Measurements from ENCODE around the gene RHBG.

RHBG gene

DNA sequence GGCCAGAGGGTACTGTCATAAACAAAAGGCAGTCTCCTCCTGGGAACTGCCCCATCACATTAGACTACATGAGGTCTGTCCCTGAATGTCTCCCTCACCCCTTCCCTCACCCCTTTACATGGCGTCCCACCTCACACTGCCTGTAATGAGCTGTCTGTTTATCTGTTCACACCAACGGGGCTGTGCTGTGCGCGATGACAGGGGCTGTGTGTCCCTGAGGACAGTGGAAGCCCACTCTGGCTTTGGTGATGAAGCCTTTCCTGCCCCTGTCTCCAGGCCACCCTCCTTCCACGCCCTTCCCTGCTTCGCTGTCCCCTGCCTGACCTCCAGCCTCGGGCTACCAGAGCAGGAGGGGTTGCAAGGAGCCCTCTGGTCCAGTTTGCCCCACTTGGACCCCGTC lies 22.7 kb downstream of the RHBG start:
- no peak for DNase-seq (ENCODE audit: low spot score)
- no peak overlapping the region for H3K4me3 ChIP-seq
- TF ChIP-seq, protein P1, sequence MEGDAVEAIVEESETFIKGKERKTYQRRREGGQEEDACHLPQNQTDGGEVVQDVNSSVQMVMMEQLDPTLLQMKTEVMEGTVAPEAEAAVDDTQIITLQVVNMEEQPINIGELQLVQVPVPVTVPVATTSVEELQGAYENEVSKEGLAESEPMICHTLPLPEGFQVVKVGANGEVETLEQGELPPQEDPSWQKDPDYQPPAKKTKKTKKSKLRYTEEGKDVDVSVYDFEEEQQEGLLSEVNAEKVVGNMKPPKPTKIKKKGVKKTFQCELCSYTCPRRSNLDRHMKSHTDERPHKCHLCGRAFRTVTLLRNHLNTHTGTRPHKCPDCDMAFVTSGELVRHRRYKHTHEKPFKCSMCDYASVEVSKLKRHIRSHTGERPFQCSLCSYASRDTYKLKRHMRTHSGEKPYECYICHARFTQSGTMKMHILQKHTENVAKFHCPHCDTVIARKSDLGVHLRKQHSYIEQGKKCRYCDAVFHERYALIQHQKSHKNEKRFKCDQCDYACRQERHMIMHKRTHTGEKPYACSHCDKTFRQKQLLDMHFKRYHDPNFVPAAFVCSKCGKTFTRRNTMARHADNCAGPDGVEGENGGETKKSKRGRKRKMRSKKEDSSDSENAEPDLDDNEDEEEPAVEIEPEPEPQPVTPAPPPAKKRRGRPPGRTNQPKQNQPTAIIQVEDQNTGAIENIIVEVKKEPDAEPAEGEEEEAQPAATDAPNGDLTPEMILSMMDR (IDR thresholded peaks at IDR 0.05), result no peak
- no peak overlapping the region for H3K27ac ChIP-seq

DNA sequence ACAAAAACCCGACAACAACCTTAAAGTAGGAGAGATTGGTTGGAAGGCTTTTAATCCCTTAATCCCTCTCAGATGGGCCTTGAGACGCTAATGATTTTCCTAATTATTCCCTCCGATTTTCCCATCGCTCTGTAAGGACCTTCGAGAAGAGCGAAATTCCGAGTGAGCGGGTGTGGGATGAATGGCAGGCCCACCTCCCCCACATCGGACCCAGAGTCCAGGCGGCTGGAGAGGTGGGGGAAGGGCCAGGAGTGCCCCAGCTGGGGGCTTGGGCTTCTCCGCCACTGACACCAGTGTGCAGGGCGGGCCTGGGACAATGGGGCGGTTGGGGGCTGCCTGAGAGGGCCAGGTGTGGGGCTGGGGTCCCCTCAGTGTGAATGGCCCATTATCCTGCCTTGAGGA lies 23.4 kb downstream of the RHBG start:
- TF ChIP-seq, protein P1 (IDR thresholded peaks at IDR 0.05), result no peak

GRCh38 chr1:156393095-156393494 lies 24.1 kb downstream of the RHBG start:
- TF ChIP-seq, protein P1 (IDR thresholded peaks at IDR 0.05), result no peak
- no peak for DNase-seq (ENCODE audit: low spot score)
- no peak overlapping the region for H3K27ac ChIP-seq
- no peak overlapping the region for H3K4me3 ChIP-seq

More for the DNA sequence above, 23.4 kb downstream of the RHBG start:
- no peak for DNase-seq (ENCODE audit: low spot score)
- Histone ChIP-seq H3K4me3 (no peak overlapping the region), H3K27ac (no peak overlapping the region)

- no peak overlapping the region for H3K27ac ChIP-seq
- no peak overlapping the region for H3K4me3 ChIP-seq
- DNase-seq (ENCODE audit: low spot score), result no peak
- TF ChIP-seq, protein P1 (IDR thresholded peaks at IDR 0.05), result no peak
Observed at GRCh38 chr1:156394082-156394481, 25.1 kb downstream of the RHBG start.

GRCh38 chr1:156394835-156395461 lies 25.9 kb downstream of the RHBG start:
- no peak for DNase-seq (ENCODE audit: low spot score)
- Histone ChIP-seq H3K4me3 (no peak overlapping the region), H3K27ac (no peak overlapping the region)
- TF ChIP-seq, protein P1 (IDR thresholded peaks at IDR 0.05), result no peak

GRCh38 chr1:156399355-156400125 lies 30.5 kb downstream of the RHBG start:
- no peak overlapping the region for H3K4me3 ChIP-seq
- no peak overlapping the region for H3K27ac ChIP-seq
- TF ChIP-seq, protein P1 (IDR thresholded peaks at IDR 0.05), result no peak

More at GRCh38 chr1:156399355-156400125, 30.5 kb downstream of the RHBG start:
- no peak for DNase-seq (ENCODE audit: low spot score)

All from coronary artery (tissue), 2 donors.